ENCODE measurements around the gene MAML3.

Gene MAML3

GRCh38 chr4:139985401-139985800 lies 168.6 kb downstream of the MAML3 start:
- Histone ChIP-seq H3K27me3 (ENCODE audit: control insufficient read depth, insufficient read depth, low read length) (no peaks in the 10 kb centered on the region), H3K36me3 (ENCODE audit: control insufficient read depth, insufficient read depth, low read length) (no peaks in the 10 kb centered on the region), H3K27ac (ENCODE audit: low read depth, low read length) (no peak overlapping the region), H3K9ac (ENCODE audit: low read length) (no peak overlapping the region), H3K4me3 (ENCODE audit: low read length) (no peak overlapping the region), H3K4me1 (ENCODE audit: control insufficient read depth, insufficient read depth, low read length) (peaks cover 19% of the 10 kb centered on the region)

GRCh38 chr4:139984471-139984870 lies 169.5 kb downstream of the MAML3 start:
- H3K27me3 ChIP-seq (ENCODE audit: control insufficient read depth, insufficient read depth, low read length) = no peaks in the 10 kb centered on the region
- no peak overlapping the region for H3K27ac ChIP-seq (ENCODE audit: low read depth, low read length)
- H3K36me3 ChIP-seq (ENCODE audit: control insufficient read depth, insufficient read depth, low read length) = no peaks in the 10 kb centered on the region
- no peak overlapping the region for H3K4me3 ChIP-seq (ENCODE audit: low read length)
- no peak overlapping the region for H3K9ac ChIP-seq (ENCODE audit: low read length)
- peaks cover 17% of the 10 kb centered on the region for H3K4me1 ChIP-seq (ENCODE audit: control insufficient read depth, insufficient read depth, low read length)

GRCh38 chr4:139978692-139979091 lies 175.3 kb downstream of the MAML3 start:
- no peaks in the 10 kb centered on the region for H3K27me3 ChIP-seq (ENCODE audit: control insufficient read depth, insufficient read depth, low read length)
- H3K4me1 ChIP-seq (ENCODE audit: control insufficient read depth, insufficient read depth, low read length) = peaks cover 7% of the 10 kb centered on the region
- no peak overlapping the region for H3K27ac ChIP-seq (ENCODE audit: low read depth, low read length)

GRCh38 chr4:139977838-139978609 lies 176.0 kb downstream of the MAML3 start:
- Histone ChIP-seq H3K36me3 (ENCODE audit: control insufficient read depth, insufficient read depth, low read length) (no peaks in the 10 kb centered on the region), H3K27ac (ENCODE audit: low read depth, low read length) (no peak overlapping the region), H3K27me3 (ENCODE audit: control insufficient read depth, insufficient read depth, low read length) (no peaks in the 10 kb centered on the region), H3K4me3 (ENCODE audit: low read length) (no peak overlapping the region), H3K9ac (ENCODE audit: low read length) (no peak overlapping the region), H3K4me1 (ENCODE audit: control insufficient read depth, insufficient read depth, low read length) (peaks cover 7% of the 10 kb centered on the region)

More at GRCh38 chr4:139978692-139979091, 175.3 kb downstream of the MAML3 start:
- H3K4me3 ChIP-seq (ENCODE audit: low read length) = no peak overlapping the region
- no peaks in the 10 kb centered on the region for H3K36me3 ChIP-seq (ENCODE audit: control insufficient read depth, insufficient read depth, low read length)
- no peak overlapping the region for H3K9ac ChIP-seq (ENCODE audit: low read length)

- Histone ChIP-seq H3K36me3 (ENCODE audit: control insufficient read depth, insufficient read depth, low read length) (no peaks in the 10 kb centered on the region), H3K27me3 (ENCODE audit: control insufficient read depth, insufficient read depth, low read length) (no peaks in the 10 kb centered on the region), H3K4me3 (ENCODE audit: low read length) (no peak overlapping the region), H3K4me1 (ENCODE audit: control insufficient read depth, insufficient read depth, low read length) (peaks cover 7% of the 10 kb centered on the region), H3K9ac (ENCODE audit: low read length) (no peak overlapping the region), H3K27ac (ENCODE audit: low read depth, low read length) (peak overlapping the region; percentile 46)
These were observed 178.1 kb downstream of the MAML3 start for GRCh38 chr4:139975830-139976272.

GRCh38 chr4:139973616-139974015 lies 180.4 kb downstream of the MAML3 start:
- Histone ChIP-seq H3K4me3 (ENCODE audit: low read length) (no peak overlapping the region), H3K27ac (ENCODE audit: low read depth, low read length) (no peak overlapping the region), H3K36me3 (ENCODE audit: control insufficient read depth, insufficient read depth, low read length) (no peaks in the 10 kb centered on the region), H3K9ac (ENCODE audit: low read length) (no peak overlapping the region), H3K4me1 (ENCODE audit: control insufficient read depth, insufficient read depth, low read length) (peaks cover 7% of the 10 kb centered on the region), H3K27me3 (ENCODE audit: control insufficient read depth, insufficient read depth, low read length) (no peaks in the 10 kb centered on the region)

- Histone ChIP-seq H3K4me3 (ENCODE audit: low read length) (no peak overlapping the region), H3K27ac (ENCODE audit: low read depth, low read length) (no peak overlapping the region), H3K36me3 (ENCODE audit: control insufficient read depth, insufficient read depth, low read length) (no peaks in the 10 kb centered on the region), H3K9ac (ENCODE audit: low read length) (no peak overlapping the region), H3K27me3 (ENCODE audit: control insufficient read depth, insufficient read depth, low read length) (no peaks in the 10 kb centered on the region), H3K4me1 (ENCODE audit: control insufficient read depth, insufficient read depth, low read length) (peaks cover 7% of the 10 kb centered on the region)
These were observed 181.0 kb downstream of the MAML3 start for GRCh38 chr4:139973015-139973414.

- Histone ChIP-seq H3K36me3 (ENCODE audit: control insufficient read depth, insufficient read depth, low read length) (no peaks in the 10 kb centered on the region), H3K27me3 (ENCODE audit: control insufficient read depth, insufficient read depth, low read length) (no peaks in the 10 kb centered on the region), H3K4me3 (ENCODE audit: low read length) (no peak overlapping the region), H3K4me1 (ENCODE audit: control insufficient read depth, insufficient read depth, low read length) (peaks cover 7% of the 10 kb centered on the region), H3K27ac (ENCODE audit: low read depth, low read length) (no peak overlapping the region), H3K9ac (ENCODE audit: low read length) (no peak overlapping the region)
These were observed 181.7 kb downstream of the MAML3 start for GRCh38 chr4:139972305-139972704.

- Histone ChIP-seq H3K27me3 (ENCODE audit: control insufficient read depth, insufficient read depth, low read length) (no peaks in the 10 kb centered on the region), H3K9ac (ENCODE audit: low read length) (no peak overlapping the region), H3K4me1 (ENCODE audit: control insufficient read depth, insufficient read depth, low read length) (peaks cover 4% of the 10 kb centered on the region), H3K27ac (ENCODE audit: low read depth, low read length) (no peak overlapping the region), H3K36me3 (ENCODE audit: control insufficient read depth, insufficient read depth, low read length) (no peaks in the 10 kb centered on the region), H3K4me3 (ENCODE audit: low read length) (no peak overlapping the region)
These were observed 182.9 kb downstream of the MAML3 start for GRCh38 chr4:139971111-139971510.

GRCh38 chr4:139969635-139970266 lies 184.2 kb downstream of the MAML3 start:
- Histone ChIP-seq H3K36me3 (ENCODE audit: control insufficient read depth, insufficient read depth, low read length) (no peaks in the 10 kb centered on the region), H3K4me1 (ENCODE audit: control insufficient read depth, insufficient read depth, low read length) (no peaks in the 10 kb centered on the region), H3K27ac (ENCODE audit: low read depth, low read length) (no peak overlapping the region), H3K4me3 (ENCODE audit: low read length) (no peak overlapping the region), H3K27me3 (ENCODE audit: control insufficient read depth, insufficient read depth, low read length) (no peaks in the 10 kb centered on the region), H3K9ac (ENCODE audit: low read length) (no peak overlapping the region)

GRCh38 chr4:139968831-139969230 lies 185.2 kb downstream of the MAML3 start:
- no peaks in the 10 kb centered on the region for H3K36me3 ChIP-seq (ENCODE audit: control insufficient read depth, insufficient read depth, low read length)
- H3K9ac ChIP-seq (ENCODE audit: low read length) = no peak overlapping the region
- H3K27me3 ChIP-seq (ENCODE audit: control insufficient read depth, insufficient read depth, low read length) = no peaks in the 10 kb centered on the region
- H3K27ac ChIP-seq (ENCODE audit: low read depth, low read length) = no peak overlapping the region
- H3K4me3 ChIP-seq (ENCODE audit: low read length) = no peak overlapping the region
- no peaks in the 10 kb centered on the region for H3K4me1 ChIP-seq (ENCODE audit: control insufficient read depth, insufficient read depth, low read length)

GRCh38 chr4:139966383-139966782 lies 187.6 kb downstream of the MAML3 start:
- H3K9ac ChIP-seq (ENCODE audit: low read length) = no peak overlapping the region
- H3K27ac ChIP-seq (ENCODE audit: low read depth, low read length) = no peak overlapping the region
- H3K36me3 ChIP-seq (ENCODE audit: control insufficient read depth, insufficient read depth, low read length) = no peaks in the 10 kb centered on the region
- H3K4me3 ChIP-seq (ENCODE audit: low read length) = no peak overlapping the region
- no peaks in the 10 kb centered on the region for H3K27me3 ChIP-seq (ENCODE audit: control insufficient read depth, insufficient read depth, low read length)
- no peaks in the 10 kb centered on the region for H3K4me1 ChIP-seq (ENCODE audit: control insufficient read depth, insufficient read depth, low read length)

- Histone ChIP-seq H3K27ac (ENCODE audit: low read depth, low read length) (no peak overlapping the region), H3K4me3 (ENCODE audit: low read length) (no peak overlapping the region), H3K9ac (ENCODE audit: low read length) (no peak overlapping the region), H3K4me1 (ENCODE audit: control insufficient read depth, insufficient read depth, low read length) (no peaks in the 10 kb centered on the region), H3K36me3 (ENCODE audit: control insufficient read depth, insufficient read depth, low read length) (no peaks in the 10 kb centered on the region), H3K27me3 (ENCODE audit: control insufficient read depth, insufficient read depth, low read length) (no peaks in the 10 kb centered on the region)
These were observed 188.2 kb downstream of the MAML3 start for GRCh38 chr4:139965789-139966188.
